H1 (cell line): ENCODE measurements around the gene ARMC7. TPM values are rescaled to one million over a fixed set of nuclear protein-coding genes. Genes with fewer than 3 reads are reported as not detected.
A peak's percentile ranks its signal among the peaks of the same experiment; 100 is the strongest.

ENCODE experiments used
- CTCF ChIA-PET: fragments of 300-600 bp; sonication (Branson Sonifier 250); formaldehyde crosslinking; loops from one replicate; lab custom pipeline; 2021; ENCODE audit not compliant: partially characterized antibody; lab: Charles Lee
- POLR2A ChIA-PET: fragments of 300-600 bp; sonication (Branson Sonifier 250); formaldehyde crosslinking; loops from one replicate; lab custom pipeline; 2021; ENCODE audit warnings: inconsistent platforms; ENCODE audit not compliant: partially characterized antibody; lab: Charles Lee
- DNase-seq, 2 experiments: peaks; one replicate each; pipeline versions ENCODE4 v3.0.0 to v3.0.0-alpha.2; 2010 to 2022; ENCODE audit warnings: low spot score in 2 of 2, low read depth in 1 of 2, mixed read lengths in 1 of 2
- FAIRE-seq: peaks from 2 replicates; lab custom pipeline; 2011; peaks lifted over from hg19 to GRCh38; lab: Jason Lieb, UNC
- H2AFZ ChIP-seq: 2 replicates; pipeline ENCODE4 v1.8.1; 2012; ENCODE audit warnings: low read length, inconsistent platforms
- H2AK5ac ChIP-seq: 2 replicates; pipeline ENCODE4 v1.6.1; 2013; ENCODE audit warnings: low read depth, low read length
- H2BK120ac ChIP-seq: replicated peaks from 2 replicates; pipeline ENCODE3; 2013; ENCODE audit warnings: low read depth, low read length, inconsistent platforms
- H2BK12ac ChIP-seq: 2 replicates; pipeline ENCODE4 v1.6.1; 2013; ENCODE audit warnings: low read depth, low read length
- H2BK15ac ChIP-seq: 2 replicates; pipeline ENCODE4 v1.6.1; 2013; ENCODE audit warnings: low read length
- H2BK20ac ChIP-seq: 2 replicates; pipeline ENCODE4 v1.6.1; 2013; ENCODE audit warnings: low read length
- H2BK5ac ChIP-seq: 2 replicates; pipeline ENCODE4 v1.6.1; 2013; ENCODE audit warnings: low read depth, low read length
- H3K14ac ChIP-seq: 2 replicates; pipeline ENCODE4 v1.6.1; 2013; ENCODE audit warnings: inconsistent platforms; ENCODE audit not compliant: insufficient read length
- H3K18ac ChIP-seq: 2 replicates; pipeline ENCODE4 v1.6.1; 2013; ENCODE audit warnings: low read length; ENCODE audit errors: extremely low read depth
- H3K23ac ChIP-seq: 2 replicates; pipeline ENCODE4 v1.6.1; 2013; ENCODE audit warnings: inconsistent platforms; ENCODE audit not compliant: insufficient read length
- H3K23me2 ChIP-seq: 2 replicates; pipeline ENCODE4 v1.6.1; 2013; ENCODE audit warnings: low read depth, low read length
- H3K27ac ChIP-seq: 2 replicates; pipeline ENCODE4 v1.6.1; 2011; ENCODE audit warnings: low read depth, low read length, inconsistent platforms
- H3K27me3 ChIP-seq, 4 experiments: replicated peaks in 1 of 4; 1 replicate in 1 of 4; 2 replicates in 3 of 4; pipeline versions ENCODE4 v1.6.1 to v1.8.1; 2011 to 2013; ENCODE audit warnings: low read length in 3 of 4, mild to moderate bottlenecking in 3 of 4, inconsistent platforms in 2 of 4, mixed read lengths in 2 of 4, moderate library complexity in 1 of 4; ENCODE audit not compliant: control insufficient read depth in 3 of 4, insufficient read depth in 3 of 4; ENCODE audit errors: extremely low read depth in 1 of 4
- H3K36me3 ChIP-seq, 4 experiments: 2 replicates each; pipeline versions ENCODE4 v1.6.1 to v1.8.1; 2011 to 2013; ENCODE audit warnings: mild to moderate bottlenecking in 4 of 4, low read length in 3 of 4, moderate library complexity in 2 of 4, control low read depth in 1 of 4, inconsistent platforms in 1 of 4; ENCODE audit not compliant: insufficient read depth in 4 of 4, control insufficient read depth in 2 of 4
- H3K4ac ChIP-seq: replicated peaks from 2 replicates; pipeline ENCODE3; 2013; ENCODE audit warnings: low read length, low read depth, mixed read lengths, inconsistent platforms; ENCODE audit not compliant: insufficient read length
- H3K4me1 ChIP-seq, 4 experiments: replicated peaks in 1 of 4; 1 replicate in 1 of 4; 2 replicates in 3 of 4; pipeline versions ENCODE4 v1.6.1 to v1.8.1; 2011 to 2013; ENCODE audit warnings: low read length in 3 of 4, inconsistent platforms in 2 of 4, mixed read lengths in 1 of 4; ENCODE audit not compliant: insufficient read depth in 4 of 4, control insufficient read depth in 3 of 4
- H3K4me2 ChIP-seq, 2 experiments: 2 replicates each; pipeline versions ENCODE4 v1.6.1 to v1.8.1; 2011 to 2013; ENCODE audit warnings: low read depth in 2 of 2, low read length in 2 of 2, control low read depth in 1 of 2, inconsistent platforms in 1 of 2, mild to moderate bottlenecking in 1 of 2; ENCODE audit not compliant: insufficient read depth in 1 of 2
- H3K4me3 ChIP-seq, 4 experiments: fragments of 200-600, 300-600 bp in 1 of 4; sonication (generic), shearing (Covaris generic), sonication (Bioruptor Twin) in 1 of 4; 2 replicates each; pipeline versions ENCODE4 v1.5.1 to v1.8.1; 2011 to 2016; ENCODE audit warnings: low read length in 4 of 4, low read depth in 3 of 4, control low read depth in 2 of 4, inconsistent platforms in 2 of 4, mild to moderate bottlenecking in 2 of 4, mixed read lengths in 1 of 4, moderate library complexity in 1 of 4; ENCODE audit not compliant: insufficient read depth in 2 of 4; ENCODE audit errors: extremely low read depth in 1 of 4
- H3K56ac ChIP-seq: replicated peaks from 2 replicates; pipeline ENCODE3; 2013; ENCODE audit warnings: low read depth, mild to moderate bottlenecking, mixed read lengths, low read length, inconsistent platforms; ENCODE audit not compliant: insufficient read length
- H3K79me1 ChIP-seq: 2 replicates; pipeline ENCODE4 v1.6.1; 2013; ENCODE audit warnings: low read depth, low read length, control low read depth
- H3K79me2 ChIP-seq, 2 experiments: 2 replicates each; pipeline versions ENCODE4 v1.6.1 to v1.8.1; 2012 to 2013; ENCODE audit warnings: low read length in 2 of 2, mild to moderate bottlenecking in 2 of 2, inconsistent platforms in 1 of 2; ENCODE audit not compliant: insufficient read depth in 2 of 2, control insufficient read depth in 1 of 2
- H3K9ac ChIP-seq, 4 experiments: replicated peaks in 1 of 4; 1 replicate in 1 of 4; 2 replicates in 3 of 4; pipeline versions ENCODE4 v1.6.1 to v1.8.1; 2011 to 2013; ENCODE audit warnings: low read depth in 3 of 4, low read length in 3 of 4, control low read depth in 2 of 4, mild to moderate bottlenecking in 2 of 4, moderate library complexity in 2 of 4, inconsistent platforms in 1 of 4; ENCODE audit errors: extremely low read depth in 1 of 4
- H3K9me3 ChIP-seq, 2 experiments: 2 replicates each; pipeline versions ENCODE4 v1.6.1 to v1.8.1; 2012 to 2013; ENCODE audit warnings: mild to moderate bottlenecking in 2 of 2, moderate library complexity in 2 of 2, control low read depth in 1 of 2, inconsistent platforms in 1 of 2, low read depth in 1 of 2, low read length in 1 of 2, mixed read lengths in 1 of 2; ENCODE audit not compliant: insufficient read depth in 2 of 2
- H4K20me1 ChIP-seq, 2 experiments: replicated peaks in 1 of 2; 2 replicates each; pipeline versions ENCODE3 to v1.8.1; 2011 to 2013; ENCODE audit warnings: inconsistent platforms in 2 of 2, low read length in 2 of 2, mild to moderate bottlenecking in 1 of 2; ENCODE audit not compliant: insufficient read depth in 2 of 2, control insufficient read depth in 1 of 2
- H4K5ac ChIP-seq: 2 replicates; pipeline ENCODE4 v1.6.1; 2013; ENCODE audit warnings: low read length, low read depth, mixed read lengths, inconsistent platforms; ENCODE audit not compliant: insufficient read length
- H4K8ac ChIP-seq: 2 replicates; pipeline ENCODE4 v1.8.0; 2013; ENCODE audit warnings: mild to moderate bottlenecking, moderate library complexity, low read length, inconsistent platforms; ENCODE audit not compliant: insufficient read depth; ENCODE audit errors: extremely low read depth
- H4K91ac ChIP-seq: replicated peaks from 2 replicates; pipeline ENCODE3; 2013; ENCODE audit warnings: low read length, mixed read lengths, inconsistent platforms; ENCODE audit not compliant: insufficient read length
- BACH1 ChIP-seq: IDR thresholded peaks from 2 replicates; pipeline ENCODE4 v1.6.1; 2012; ENCODE audit warnings: low read length, improper control_type of control experiment
- CHD1 ChIP-seq: IDR thresholded peaks from 2 replicates; pipeline ENCODE4 v1.6.1; 2012; ENCODE audit warnings: low read depth, low read length, improper control_type of control experiment
- CTCF ChIP-seq, 3 experiments: IDR thresholded peaks; 1 replicate in 2 of 3; 2 replicates in 1 of 3; pipeline versions ENCODE4 v1.5.1 to v1.6.1; 2011; ENCODE audit warnings: low read length in 3 of 3, mild to moderate bottlenecking in 3 of 3, inconsistent platforms in 2 of 3, low read depth in 1 of 3, moderate library complexity in 1 of 3; ENCODE audit not compliant: insufficient read depth in 1 of 3; ENCODE audit errors: control extremely low read depth in 1 of 3
- POLR2AphosphoS5 ChIP-seq: IDR thresholded peaks from 2 replicates; pipeline ENCODE4 v1.6.1; 2011; ENCODE audit warnings: low read depth, low read length
- SIN3A ChIP-seq, 2 experiments: IDR thresholded peaks in 1 of 2; conservative IDR thresholded peaks in 1 of 2; 2 replicates each; pipeline ENCODE4 v1.6.1; 2011 to 2012; ENCODE audit warnings: low read length in 2 of 2, improper control_type of control experiment in 1 of 2, low read depth in 1 of 2, mild to moderate bottlenecking in 1 of 2
- WGBS, 2 experiments: shearing (Covaris generic) in 1 of 2; methylation state at CpG; one replicate each; pipeline versions ENCODE4 v1.1.6 to v1.1.7; 2013 to 2015; ENCODE audit warnings: low lambda C conversion rate in 2 of 2, mixed read lengths in 2 of 2, inconsistent platforms in 1 of 2, low coverage in 1 of 2, missing lambda C conversion rate in 1 of 2; ENCODE audit not compliant: insufficient replicate concordance in 2 of 2, insufficient coverage in 1 of 2, insufficient read length in 1 of 2; ENCODE audit errors: extremely low coverage in 1 of 2, missing lambda C conversion rate in 1 of 2; 5-methylcytosine and 5-hydroxymethylcytosine counted together
- polyA plus RNA-seq, 7 experiments: library from polyadenylated mRNA; depleted of rRNA in 3 of 7; stranded (reverse) in 5 of 7; unstranded in 2 of 7; fragments of >200 nt in 5 of 7; fragments of 200-250 nt in 2 of 7; gene quantifications; 1 replicate in 5 of 7; 2 replicates in 1 of 7; 4 replicates in 1 of 7; pipeline versions ENCODE4 v1.2.1 to v1.2.3, GENCODE V29; 2011 to 2013; ENCODE audit warnings: missing spikeins in 2 of 7, mixed read lengths in 2 of 7
- total RNA-seq: library from RNA; stranded (reverse); fragmentation: NEBNext Ultra II Directional; extraction: Animal tissue kit (Norgen Biotek cat#: 25700); gene quantifications from 2 replicates; pipeline ENCODE4 v1.2.1, GENCODE V29; 2021

Gene ARMC7
- total and polyA plus RNA-seq, 2 of the 8 experiments (the other 6 are each of a cell fraction or from before 2014, with no cell fraction given) = 9.8 to 13.6 TPM

GRCh38 chr17:75086496-75087181 is 23.1 kb upstream of the ARMC7 start:
- POLR2A ChIA-PET = interaction anchor here (1.5 to 3.7 kb wide), 10 partner anchors 8 to 74 kb away, joined by 4 to 32 read pairs (median 10); partner anchors contain the start of genes MRPL58 and NT5C
- no peak for FAIRE-seq
- TF ChIP-seq BACH1 (no peak), POLR2AphosphoS5 (no peak), SIN3A (conservative IDR thresholded peaks at IDR 0.05 in 1 of 2, IDR thresholded peaks at IDR 0.05 in 1 of 2; ENCODE audit: low read depth in 1 of 2, low read length in 2 of 2) (no peak), CHD1 (no peak), CTCF (IDR thresholded peaks at IDR 0.05; ENCODE audit: control extremely low read depth in 1 of 3, insufficient read depth in 1 of 3, low read depth in 1 of 3, low read length in 3 of 3) (peak in 1 of 3 experiments; percentile 7; a peak in 1 of 4 replicates)

More at GRCh38 chr17:75086496-75087181, 23.1 kb upstream of the ARMC7 start:
- H4K20me1 ChIP-seq = no peaks in the 10 kb centered on the region
- H3K23me2 ChIP-seq = peaks cover 11% of the 10 kb centered on the region; the same call in 1 of the 2 replicates
- H3K4me3 ChIP-seq = peak overlapping the region in 1 of 4 experiments; percentile 73; a peak in 1 of 8 replicates
- H2BK20ac ChIP-seq = peak overlapping the region; percentile 55; the same call in 1 of the 2 replicates
- no peak overlapping the region for H3K56ac ChIP-seq
- H3K9me3 ChIP-seq = no peaks in the 10 kb centered on the region
- no peak overlapping the region for H4K5ac ChIP-seq
- peak overlapping the region; percentile 82 to 90; a peak in 3 of 4 replicates for H3K4me2 ChIP-seq
- peak overlapping the region; percentile 55; the same call in 1 of the 2 replicates for H2BK15ac ChIP-seq
- H3K23ac ChIP-seq = no peak overlapping the region
- H3K79me1 ChIP-seq = peaks cover 5% of the 10 kb centered on the region
- H2BK5ac ChIP-seq = peak overlapping the region; percentile 94; the same call in 1 of the 2 replicates
- 84 to 100% methylated on average over 1 to 15 of the region's 15 CpGs for WGBS, 2 experiments
- H3K27me3 ChIP-seq = no peaks in the 10 kb centered on the region
- H3K9ac ChIP-seq = no peak overlapping the region
- H2BK12ac ChIP-seq = peak overlapping the region; percentile 53; the same call in 1 of the 2 replicates
- peaks cover 3 to 33% (median 27%) of the 10 kb centered on the region in 4 experiments for H3K4me1 ChIP-seq
- H3K27ac ChIP-seq = no peak overlapping the region; the same call in 1 of the 2 replicates
- no peak for DNase-seq
- no peaks in the 10 kb centered on the region for H3K36me3 ChIP-seq
- H3K14ac ChIP-seq = no peak overlapping the region
- H2AK5ac ChIP-seq = 0 out of 2 replicates have a peak overlapping the region, but pooled peaks have one; percentile 17
- H4K8ac ChIP-seq = peak overlapping the region; percentile 62
- peak overlapping the region; percentile 62 for H3K4ac ChIP-seq
- no peak overlapping the region for H2BK120ac ChIP-seq
- H3K79me2 ChIP-seq = peaks cover 0 to 1% of the 10 kb centered on the region in 2 experiments; a peak in 1 of 4 replicates
- no peak overlapping the region for H2AFZ ChIP-seq
- CTCF ChIA-PET = interaction anchor here (1.0 to 6.3 kb wide), 7 partner anchors 12 to 124 kb away, joined by 3 to 81 read pairs (median 5); no protein-coding TSS in a partner anchor
- H4K91ac ChIP-seq = peak overlapping the region; percentile 11
- H3K18ac ChIP-seq = no peak overlapping the region; the same call in 1 of the 2 replicates
